ENCODE data around the gene IL1A.

The IL1A gene

DNA sequence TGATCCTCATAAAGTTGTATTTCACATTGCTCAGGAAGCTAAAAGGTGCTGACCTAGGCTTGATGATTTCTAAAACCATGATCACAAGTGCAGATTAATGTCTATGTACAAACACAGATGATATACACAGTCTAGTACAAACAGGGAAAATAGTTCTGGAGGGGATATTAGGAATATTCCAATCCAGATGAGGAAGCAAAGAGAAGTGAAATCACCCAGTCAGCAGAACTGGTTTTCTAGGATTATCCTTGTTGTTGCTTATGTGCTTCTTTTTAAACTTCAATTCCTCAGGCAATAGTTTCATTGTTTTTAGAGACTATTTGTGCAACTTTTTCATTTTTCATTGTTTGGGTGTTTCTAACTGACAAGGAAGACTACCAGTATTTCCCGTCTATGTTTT is 4.7 kb downstream of the IL1A start:
- H2AFZ ChIP-seq (ENCODE audit: low read length): no peak overlapping the region
- no peak overlapping the region for H3K4me3 ChIP-seq (ENCODE audit: low read depth, low read length, poor library complexity, severe bottlenecking)
- H3F3A ChIP-seq (ENCODE audit: insufficient read depth, low read length): no peaks in the 10 kb centered on the region
- H3K27ac ChIP-seq (ENCODE audit: low read depth, low read length, poor library complexity, severe bottlenecking): no peak overlapping the region
- TF ChIP-seq EZH2 (IDR thresholded peaks at IDR 0.05; ENCODE audit: borderline replicate concordance, low read length): no peak
- TF ChIP-seq CTCF (IDR thresholded peaks at IDR 0.05; ENCODE audit: low read length): no peak
- no peak overlapping the region for H3K4me2 ChIP-seq (ENCODE audit: low read length)
- no peaks in the 10 kb centered on the region for H4K20me1 ChIP-seq (ENCODE audit: insufficient read depth, low read length)
- no peaks in the 10 kb centered on the region for H3K9me2 ChIP-seq (ENCODE audit: low read depth, low read length)
- H3K27me3 ChIP-seq (ENCODE audit: insufficient read depth, low read length): no peaks in the 10 kb centered on the region; the same call in 1 of the 2 replicates
- H3K4me1 ChIP-seq (ENCODE audit: insufficient read depth, low read length, severe bottlenecking): no peaks in the 10 kb centered on the region
- no peak overlapping the region for H3K9ac ChIP-seq (ENCODE audit: low read length)
- H3K36me3 ChIP-seq (ENCODE audit: insufficient read depth, low read length): no peaks in the 10 kb centered on the region
- no peaks in the 10 kb centered on the region for H3K79me2 ChIP-seq (ENCODE audit: insufficient read depth, low read length)
- H3K9me3 ChIP-seq (ENCODE audit: low read length): no peaks in the 10 kb centered on the region

GRCh38 chr2:112777036-112777435 is 7.3 kb downstream of the IL1A start:
- Histone ChIP-seq H2AFZ (ENCODE audit: low read length) (no peak overlapping the region), H3K9me3 (ENCODE audit: low read length) (no peaks in the 10 kb centered on the region), H3K27me3 (ENCODE audit: insufficient read depth, low read length) (no peaks in the 10 kb centered on the region; the same call in 1 of the 2 replicates), H3K27ac (ENCODE audit: low read depth, low read length, poor library complexity, severe bottlenecking) (no peak overlapping the region), H4K20me1 (ENCODE audit: insufficient read depth, low read length) (no peaks in the 10 kb centered on the region), H3K36me3 (ENCODE audit: insufficient read depth, low read length) (no peaks in the 10 kb centered on the region), H3K9ac (ENCODE audit: low read length) (no peak overlapping the region), H3K4me2 (ENCODE audit: low read length) (no peak overlapping the region), H3F3A (ENCODE audit: insufficient read depth, low read length) (no peaks in the 10 kb centered on the region), H3K4me3 (ENCODE audit: low read depth, low read length, poor library complexity, severe bottlenecking) (no peak overlapping the region), H3K79me2 (ENCODE audit: insufficient read depth, low read length) (no peaks in the 10 kb centered on the region), H3K9me2 (ENCODE audit: low read depth, low read length) (no peaks in the 10 kb centered on the region), H3K4me1 (ENCODE audit: insufficient read depth, low read length, severe bottlenecking) (no peaks in the 10 kb centered on the region)
- TF ChIP-seq CTCF (IDR thresholded peaks at IDR 0.05; ENCODE audit: low read length) (no peak), EZH2 (IDR thresholded peaks at IDR 0.05; ENCODE audit: borderline replicate concordance, low read length) (no peak)

DNA sequence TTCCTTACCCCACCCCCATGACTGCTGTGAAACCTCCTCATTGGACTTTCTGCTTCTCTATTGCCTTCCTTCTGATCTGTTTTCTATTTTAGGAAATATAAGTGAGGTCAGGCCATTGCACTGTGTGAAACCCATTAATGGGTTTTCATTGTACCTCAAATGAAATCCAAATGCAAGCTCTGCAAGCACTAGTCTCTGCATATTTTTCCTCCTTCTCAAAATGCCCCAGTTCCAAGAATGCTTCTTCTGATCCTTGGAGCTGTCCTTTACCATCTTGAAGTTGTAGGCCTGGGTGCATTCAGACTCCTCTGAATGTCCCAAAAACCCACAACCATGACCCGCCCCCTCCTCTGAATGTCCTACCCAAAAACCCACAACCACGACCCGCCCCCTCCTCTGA is 8.2 kb downstream of the IL1A start:
- no peaks in the 10 kb centered on the region for H3K9me2 ChIP-seq (ENCODE audit: low read depth, low read length)
- no peaks in the 10 kb centered on the region for H3K9me3 ChIP-seq (ENCODE audit: low read length)
- H4K20me1 ChIP-seq (ENCODE audit: insufficient read depth, low read length): no peaks in the 10 kb centered on the region
- H3F3A ChIP-seq (ENCODE audit: insufficient read depth, low read length): no peaks in the 10 kb centered on the region
- no peak overlapping the region for H3K4me3 ChIP-seq (ENCODE audit: low read depth, low read length, poor library complexity, severe bottlenecking)
- H3K36me3 ChIP-seq (ENCODE audit: insufficient read depth, low read length): no peaks in the 10 kb centered on the region
- H3K27ac ChIP-seq (ENCODE audit: low read depth, low read length, poor library complexity, severe bottlenecking): no peak overlapping the region
- H3K9ac ChIP-seq (ENCODE audit: low read length): no peak overlapping the region
- H2AFZ ChIP-seq (ENCODE audit: low read length): no peak overlapping the region
- no peaks in the 10 kb centered on the region; the same call in 1 of the 2 replicates for H3K27me3 ChIP-seq (ENCODE audit: insufficient read depth, low read length)
- TF ChIP-seq EZH2 (IDR thresholded peaks at IDR 0.05; ENCODE audit: borderline replicate concordance, low read length) (no peak), CTCF (IDR thresholded peaks at IDR 0.05; ENCODE audit: low read length) (no peak)
- no peak overlapping the region for H3K4me2 ChIP-seq (ENCODE audit: low read length)
- H3K4me1 ChIP-seq (ENCODE audit: insufficient read depth, low read length, severe bottlenecking): no peaks in the 10 kb centered on the region
- H3K79me2 ChIP-seq (ENCODE audit: insufficient read depth, low read length): no peaks in the 10 kb centered on the region

Measured in OCI-LY1 (cell line).